ACC112 (cell line): ENCODE results near the gene PCDH1.

ENCODE experiments used
- H2AFZ ChIP-seq: fragments of 200-600 bp; sonication (generic); one replicate; pipeline ENCODE4 v1.6.0; 2017; ENCODE audit warnings: antibody characterized with exemption, low read length; ENCODE audit not compliant: unreplicated experiment
- H3K27ac ChIP-seq: fragments of 200-600 bp; sonication (generic); 2 replicates; pipeline ENCODE4 v1.5.1; 2014; ENCODE audit warnings: low read depth, mild to moderate bottlenecking, antibody characterized with exemption, low read length, moderate library complexity
- H3K27me3 ChIP-seq: fragments of 200-600 bp; sonication (generic); 2 replicates; pipeline ENCODE4 v1.6.1; 2014; ENCODE audit warnings: mild to moderate bottlenecking, antibody characterized with exemption, low read length, moderate library complexity, mixed read lengths; ENCODE audit not compliant: insufficient read depth
- H3K36me3 ChIP-seq: fragments of 200-600 bp; sonication (generic); 2 replicates; pipeline ENCODE4 v1.6.1; 2016; ENCODE audit warnings: mild to moderate bottlenecking, antibody characterized with exemption, low read length, moderate library complexity, mixed read lengths; ENCODE audit not compliant: insufficient read depth
- H3K4me1 ChIP-seq: fragments of 200-600 bp; sonication (generic); one replicate; pipeline ENCODE4 v1.6.1; 2016; ENCODE audit warnings: low read length, mixed read lengths; ENCODE audit not compliant: insufficient read depth, unreplicated experiment, control insufficient read depth
- H3K4me3 ChIP-seq: fragments of 200-600 bp; sonication (generic); 2 replicates; pipeline ENCODE4 v1.5.1; 2014; ENCODE audit warnings: mild to moderate bottlenecking, low read depth, low read length
- H3K79me2 ChIP-seq: fragments of 200-600 bp; sonication (generic); one replicate; pipeline ENCODE4 v1.6.0; 2016; ENCODE audit warnings: low read length; ENCODE audit not compliant: control insufficient read depth, unreplicated experiment, insufficient read depth

Gene PCDH1

GRCh38 chr5:141841378-141842180 lies 36.6 kb downstream of the PCDH1 start:
- Histone ChIP-seq H2AFZ (no peak overlapping the region), H3K36me3 (no peaks in the 10 kb centered on the region), H3K79me2 (no peaks in the 10 kb centered on the region), H3K4me1 (peaks cover 13% of the 10 kb centered on the region), H3K27me3 (no peaks in the 10 kb centered on the region), H3K4me3 (no peak overlapping the region), H3K27ac (no peak overlapping the region)

DNA sequence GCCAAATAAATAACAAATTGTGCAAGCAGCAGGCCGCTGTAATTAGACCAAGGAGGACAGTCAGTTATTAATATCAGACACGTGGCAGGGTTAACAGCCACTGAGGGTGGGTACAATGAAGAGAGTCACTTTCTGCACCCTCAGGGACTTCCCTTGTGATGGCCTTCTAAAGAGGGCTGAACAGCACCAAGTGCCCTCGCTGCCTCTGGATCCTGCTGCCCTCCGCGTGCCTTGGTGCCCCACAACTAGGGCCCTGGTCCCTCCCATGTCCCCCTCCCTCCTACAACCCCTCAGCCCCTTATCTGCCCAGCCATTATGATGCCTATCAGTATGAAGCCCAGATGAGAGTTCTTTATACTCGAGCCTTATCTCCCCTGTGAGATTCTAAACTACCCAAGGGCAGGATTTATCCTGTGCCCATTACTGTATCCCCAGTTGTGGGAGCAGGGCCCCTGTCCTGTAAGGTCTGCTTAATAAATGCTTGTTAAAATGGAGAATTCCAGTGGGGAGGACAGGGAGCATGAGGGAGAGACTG lies 37.3 kb downstream of the PCDH1 start:
- H3K4me1 ChIP-seq: peaks cover 20% of the 10 kb centered on the region
- H3K27me3 ChIP-seq: no peaks in the 10 kb centered on the region
- no peak overlapping the region for H2AFZ ChIP-seq
- no peak overlapping the region for H3K4me3 ChIP-seq
- H3K36me3 ChIP-seq: no peaks in the 10 kb centered on the region
- H3K27ac ChIP-seq: no peak overlapping the region
- no peaks in the 10 kb centered on the region for H3K79me2 ChIP-seq

- Histone ChIP-seq H3K4me1 (peaks cover 25% of the 10 kb centered on the region), H3K4me3 (no peak overlapping the region), H3K36me3 (no peaks in the 10 kb centered on the region), H3K79me2 (no peaks in the 10 kb centered on the region), H3K27ac (no peak overlapping the region), H3K27me3 (no peaks in the 10 kb centered on the region), H2AFZ (no peak overlapping the region)
Measured at GRCh38 chr5:141840280-141840812, 37.9 kb downstream of the PCDH1 start.

GRCh38 chr5:141839015-141839513 lies 39.1 kb downstream of the PCDH1 start:
- no peaks in the 10 kb centered on the region for H3K27me3 ChIP-seq
- no peak overlapping the region for H3K4me3 ChIP-seq
- H3K4me1 ChIP-seq: peaks cover 25% of the 10 kb centered on the region
- H3K79me2 ChIP-seq: no peaks in the 10 kb centered on the region
- no peak overlapping the region for H3K27ac ChIP-seq
- H3K36me3 ChIP-seq: no peaks in the 10 kb centered on the region
- no peak overlapping the region for H2AFZ ChIP-seq

DNA sequence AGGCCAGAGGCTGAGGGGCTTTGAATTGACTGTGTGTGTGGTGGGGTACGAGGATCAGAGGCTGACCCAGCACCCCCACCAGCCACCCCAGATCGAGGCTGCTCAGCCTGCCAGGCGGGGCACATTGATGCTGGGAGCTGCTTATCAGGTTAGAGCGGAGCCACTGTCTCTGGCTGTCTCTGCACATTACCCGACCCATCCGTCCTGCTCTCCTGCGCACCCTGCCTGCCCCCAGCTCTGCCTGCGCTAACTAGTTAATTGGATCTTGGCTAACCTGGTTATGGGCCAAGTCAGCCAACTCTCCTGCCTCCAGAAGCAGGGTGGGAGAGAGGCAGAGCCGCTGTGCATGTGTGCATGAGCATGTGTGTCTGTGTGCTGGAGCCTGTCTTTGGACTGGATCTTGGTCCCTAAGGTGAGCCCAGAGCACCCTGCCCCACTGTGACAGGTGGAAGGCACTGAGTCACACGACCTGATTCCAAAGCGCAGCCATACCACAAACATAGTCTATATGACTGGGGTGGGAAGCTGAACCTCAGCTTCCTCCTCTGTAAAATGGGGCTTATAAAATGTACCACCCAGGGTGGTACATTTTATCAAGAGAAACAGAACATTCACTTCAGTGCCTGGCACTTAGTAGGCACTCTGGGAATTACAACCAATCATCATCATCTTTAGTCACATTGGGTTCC lies 39.7 kb downstream of the PCDH1 start:
- Histone ChIP-seq H3K36me3 (no peaks in the 10 kb centered on the region), H3K4me1 (peaks cover 23% of the 10 kb centered on the region), H3K79me2 (no peaks in the 10 kb centered on the region), H3K4me3 (no peak overlapping the region), H2AFZ (no peak overlapping the region), H3K27me3 (no peaks in the 10 kb centered on the region), H3K27ac (no peak overlapping the region)

DNA sequence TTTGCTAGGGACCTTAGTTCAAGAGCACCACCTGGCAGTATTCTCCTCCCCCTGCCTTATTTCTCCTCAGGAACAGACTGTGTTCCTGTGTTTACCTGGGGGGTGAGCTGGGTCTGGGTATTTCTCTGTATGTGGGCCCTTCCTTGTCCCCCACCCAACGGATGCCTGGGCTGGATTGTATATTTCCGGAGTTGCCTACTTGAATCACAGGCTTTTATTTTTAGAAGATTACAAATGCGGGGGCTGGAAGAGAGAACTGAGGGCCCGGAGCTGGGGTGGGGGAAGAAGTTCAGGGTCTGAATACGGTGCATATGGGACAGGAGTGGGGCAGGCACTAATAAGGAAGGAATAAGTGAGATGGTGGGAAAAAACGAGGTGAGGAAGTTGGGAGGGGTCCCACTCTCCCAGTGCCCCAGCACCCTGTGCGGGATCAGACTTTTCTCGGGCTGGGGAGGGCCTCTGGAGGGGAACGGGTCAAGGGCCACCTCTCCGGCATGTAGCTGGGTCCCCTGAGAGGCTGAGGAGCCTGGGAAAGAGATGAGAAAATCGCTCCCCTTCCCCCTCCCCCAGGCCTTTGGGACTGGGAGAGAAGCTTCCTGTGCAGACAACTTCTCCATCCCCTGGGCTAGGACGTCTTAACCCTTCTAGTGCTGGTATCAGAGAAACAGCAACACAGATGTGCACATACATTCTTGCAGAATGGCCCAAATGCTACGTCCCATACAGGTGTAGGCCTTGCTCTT lies 42.1 kb downstream of the PCDH1 start:
- no peak overlapping the region for H3K27ac ChIP-seq
- H3K36me3 ChIP-seq: no peaks in the 10 kb centered on the region
- H3K4me1 ChIP-seq: peaks cover 16% of the 10 kb centered on the region
- H3K27me3 ChIP-seq: peaks cover 6% of the 10 kb centered on the region; the same call in 1 of the 2 replicates
- H3K4me3 ChIP-seq: 0 out of 2 replicates have a peak overlapping the region, but pooled peaks have one; percentile 19
- H3K79me2 ChIP-seq: no peaks in the 10 kb centered on the region
- H2AFZ ChIP-seq: peak overlapping the region; percentile 14

GRCh38 chr5:141834331-141834730 lies 43.9 kb downstream of the PCDH1 start:
- peaks cover 16% of the 10 kb centered on the region for H3K4me1 ChIP-seq
- no peak overlapping the region for H3K4me3 ChIP-seq
- no peaks in the 10 kb centered on the region for H3K36me3 ChIP-seq
- H3K27me3 ChIP-seq: peaks cover 7% of the 10 kb centered on the region; the same call in 1 of the 2 replicates
- H2AFZ ChIP-seq: no peak overlapping the region
- no peaks in the 10 kb centered on the region for H3K79me2 ChIP-seq
- no peak overlapping the region for H3K27ac ChIP-seq

DNA sequence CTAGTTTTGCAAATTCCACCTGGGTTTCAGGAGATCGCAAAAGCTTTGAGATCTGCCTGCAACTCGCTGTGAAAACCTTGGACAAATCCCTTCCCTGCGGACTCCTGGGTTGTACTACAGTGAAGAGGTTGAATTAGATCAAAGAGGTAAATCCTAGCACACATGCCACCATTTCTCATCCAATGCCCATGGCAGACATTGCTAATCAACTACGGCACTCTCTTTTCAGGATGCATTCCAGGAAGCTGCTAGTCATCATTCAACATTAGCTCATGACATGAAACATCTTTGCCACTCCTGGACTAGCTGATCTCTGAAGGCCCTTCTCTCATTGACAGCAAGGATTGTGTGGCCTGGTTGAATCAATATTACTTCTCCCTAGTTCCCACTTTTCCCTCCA lies 46.1 kb downstream of the PCDH1 start:
- peaks cover 7% of the 10 kb centered on the region; the same call in 1 of the 2 replicates for H3K27me3 ChIP-seq
- no peak overlapping the region for H3K4me3 ChIP-seq
- no peaks in the 10 kb centered on the region for H3K79me2 ChIP-seq
- no peak overlapping the region for H3K27ac ChIP-seq
- no peak overlapping the region for H2AFZ ChIP-seq
- H3K36me3 ChIP-seq: no peaks in the 10 kb centered on the region
- peaks cover 16% of the 10 kb centered on the region for H3K4me1 ChIP-seq

GRCh38 chr5:141828162-141828561 lies 50.0 kb downstream of the PCDH1 start:
- peaks cover 13% of the 10 kb centered on the region; the same call in 1 of the 2 replicates for H3K27me3 ChIP-seq

GRCh38 chr5:141826674-141827073 lies 51.5 kb downstream of the PCDH1 start:
- Histone ChIP-seq H3K79me2 (no peaks in the 10 kb centered on the region), H3K27ac (no peak overlapping the region), H3K4me1 (peaks cover 11% of the 10 kb centered on the region)

More at GRCh38 chr5:141828162-141828561, 50.0 kb downstream of the PCDH1 start:
- Histone ChIP-seq H3K4me1 (no peaks in the 10 kb centered on the region), H3K79me2 (no peaks in the 10 kb centered on the region), H3K4me3 (no peak overlapping the region), H3K36me3 (no peaks in the 10 kb centered on the region), H2AFZ (no peak overlapping the region), H3K27ac (no peak overlapping the region)

More at GRCh38 chr5:141826674-141827073, 51.5 kb downstream of the PCDH1 start:
- peaks cover 10% of the 10 kb centered on the region; the same call in 1 of the 2 replicates for H3K27me3 ChIP-seq
- no peak overlapping the region for H2AFZ ChIP-seq
- H3K4me3 ChIP-seq: no peak overlapping the region
- no peaks in the 10 kb centered on the region for H3K36me3 ChIP-seq
